HG02840 (cell line): ENCODE measurements around the gene REPS1.

Experiments used
- ATAC-seq: cut with Tn5 transposase; IDR thresholded peaks from one replicate; pipeline ENCODE4 v1.9.1; 2021; ENCODE audit warnings: mild to moderate bottlenecking, moderate library complexity, moderate number of reproducible peaks; ENCODE audit not compliant: unreplicated experiment, low FRiP score

The REPS1 gene

DNA sequence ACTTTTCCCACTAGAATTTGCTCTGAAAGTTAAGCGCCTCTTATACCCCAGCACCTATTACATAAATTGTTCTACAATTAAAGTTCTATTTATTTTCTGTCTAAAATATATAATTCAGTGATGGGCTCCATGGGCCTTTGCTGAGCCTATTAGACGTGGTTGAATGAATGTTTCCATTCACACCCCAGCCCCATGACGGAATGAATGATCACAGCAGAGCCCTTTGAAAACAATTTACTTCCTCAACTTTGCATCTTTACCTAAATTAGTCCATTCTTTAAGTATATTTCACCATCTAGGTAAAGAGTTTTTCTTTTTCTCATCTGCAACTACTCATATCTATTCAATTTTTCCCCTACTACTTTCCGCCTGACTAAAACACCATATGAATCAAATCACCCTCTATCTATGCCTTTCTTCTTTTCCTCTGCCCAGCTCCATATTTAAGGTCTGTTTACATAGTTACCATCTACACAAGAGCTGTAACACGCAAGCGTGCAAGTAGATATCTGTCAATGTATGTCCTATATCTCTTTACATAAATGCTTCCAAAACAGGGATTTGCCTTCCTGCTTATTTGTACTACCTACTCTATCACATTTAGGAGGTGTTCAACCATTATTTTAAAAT lies 122.5 kb downstream of the REPS1 start:
- ATAC-seq: no peak

DNA sequence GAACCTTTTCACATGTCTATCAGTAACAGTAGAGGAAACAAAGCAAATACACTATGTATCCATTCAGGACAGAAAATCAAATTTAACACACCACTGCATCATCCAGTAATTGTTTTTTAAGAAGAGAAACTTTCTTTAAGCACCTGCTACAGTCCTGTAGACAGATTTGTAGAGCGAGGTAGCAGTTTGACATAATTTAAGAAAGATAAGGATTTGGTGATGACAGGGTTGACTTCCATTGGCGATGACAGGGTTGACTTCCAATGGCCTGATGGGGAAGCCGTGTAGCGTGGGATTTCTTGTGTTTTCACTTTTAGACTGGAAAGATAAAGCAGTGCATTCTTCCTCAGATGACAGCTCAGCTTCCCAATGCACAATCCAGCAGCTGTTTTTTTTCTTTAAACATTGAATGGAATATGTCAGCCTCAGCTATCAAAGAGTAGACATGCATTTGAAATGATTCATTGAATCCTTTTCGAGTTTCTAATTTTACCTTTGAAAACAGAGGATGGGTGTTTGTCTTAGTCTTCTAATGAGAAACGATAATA lies 123.6 kb downstream of the REPS1 start:
- ATAC-seq: no peak

DNA sequence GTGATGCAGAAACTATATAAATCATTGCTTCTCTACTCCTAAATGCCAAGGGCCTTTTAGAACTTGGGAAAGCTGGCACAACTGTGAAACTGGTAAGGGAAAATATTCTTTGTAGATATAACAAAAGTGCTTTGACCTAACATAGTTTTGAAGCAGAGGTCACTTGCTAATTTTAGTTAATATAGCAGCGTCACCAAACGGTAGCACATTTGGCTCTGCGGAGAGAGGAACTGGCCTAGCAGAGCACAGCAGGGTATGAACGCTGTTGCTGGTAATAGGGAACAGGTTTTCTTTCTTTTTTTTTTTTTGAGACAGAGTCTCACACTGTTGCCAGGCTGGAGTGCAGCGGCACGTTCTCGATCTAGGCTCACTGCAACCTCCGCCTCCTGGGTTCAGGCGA lies 124.7 kb downstream of the REPS1 start:
- ATAC-seq: no peak

DNA sequence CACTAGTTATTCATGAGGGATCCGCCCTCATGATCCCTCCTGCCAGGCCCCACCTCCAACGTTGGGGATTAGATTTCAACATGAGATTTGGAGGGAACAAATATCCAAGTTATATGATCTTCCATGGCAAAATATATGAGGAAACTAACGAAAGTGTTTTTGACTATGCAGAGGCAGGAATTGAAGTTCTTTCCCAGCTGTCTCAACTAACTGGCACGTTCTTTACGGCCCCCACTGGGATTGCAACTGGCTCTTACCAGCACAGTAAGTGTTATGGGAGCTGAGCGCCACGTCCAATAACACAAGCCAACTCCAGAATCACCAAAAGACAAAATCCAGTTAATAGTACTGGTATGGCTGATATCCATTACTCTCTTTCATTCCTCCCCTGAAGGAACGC lies 125.6 kb downstream of the REPS1 start:
- ATAC-seq: no peak

DNA sequence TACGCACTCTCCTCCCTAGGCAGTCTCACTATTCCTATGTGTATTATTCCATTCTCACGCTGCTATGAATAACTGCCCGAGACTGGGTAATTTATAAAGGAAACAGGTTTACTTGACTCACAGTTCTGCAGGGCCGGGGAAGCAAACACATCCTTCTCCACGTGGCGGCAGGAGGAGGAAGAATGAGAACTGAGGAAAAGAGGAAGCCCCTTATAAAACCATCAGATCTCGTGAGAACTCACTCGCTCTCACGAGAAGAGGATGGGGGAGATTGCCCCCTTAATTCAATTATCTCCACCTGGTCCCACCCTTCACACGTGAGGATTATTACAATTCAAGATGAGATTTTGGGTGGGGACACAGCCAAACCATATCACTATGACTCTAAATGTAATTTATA lies 130.3 kb downstream of the REPS1 start:
- no peak for ATAC-seq

DNA sequence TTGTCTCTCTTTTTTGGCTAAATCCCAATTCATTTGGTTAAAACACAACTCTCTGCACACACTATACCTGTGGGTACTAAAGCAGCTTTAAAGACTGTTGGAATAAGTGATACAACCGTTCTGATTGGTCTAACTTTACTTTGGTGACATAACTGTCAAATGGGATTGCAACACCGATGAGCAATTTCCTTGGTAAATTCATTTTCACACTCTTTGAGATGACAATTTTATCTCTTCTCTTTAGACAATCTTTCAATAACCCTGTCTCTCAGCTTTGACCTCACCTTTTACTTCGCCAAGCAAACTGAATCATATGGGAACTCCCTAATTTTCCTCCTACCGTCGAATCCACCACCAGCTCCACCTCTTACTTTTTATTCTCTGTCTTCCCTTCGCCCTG lies 131.4 kb downstream of the REPS1 start:
- no peak for ATAC-seq
